Fibroblast of the aortic adventitia (primary cell): ENCODE results near the gene CDH24. TPM values are rescaled to one million over a fixed set of nuclear protein-coding genes. Genes with fewer than 3 reads are reported as not detected.

Source experiments
- DNase-seq: peaks from one replicate; pipeline ENCODE4 v3.0.0-alpha.2; 2010; ENCODE audit warnings: low read depth
- H3K4me3 ChIP-seq: 2 replicates; pipeline ENCODE4 v1.5.1; 2011; ENCODE audit warnings: low read depth, mild to moderate bottlenecking, control low read depth, low read length, moderate library complexity
- total RNA-seq: library from RNA; depleted of rRNA; stranded (reverse); fragments of >200 nt; gene quantifications from 2 replicates; pipeline ENCODE4 v1.2.3, GENCODE V29; 2012; ENCODE audit warnings: low replicate concordance
- TF ChIP-seq, protein P1 (sequence below): IDR thresholded peaks from 2 replicates; pipeline ENCODE4 v1.5.1; 2011; ENCODE audit warnings: mild to moderate bottlenecking, low read length, control low read depth, inconsistent platforms; ENCODE audit not compliant: insufficient read depth

CDH24 gene
- total RNA-seq, 1 donor: 3.7 TPM

DNA sequence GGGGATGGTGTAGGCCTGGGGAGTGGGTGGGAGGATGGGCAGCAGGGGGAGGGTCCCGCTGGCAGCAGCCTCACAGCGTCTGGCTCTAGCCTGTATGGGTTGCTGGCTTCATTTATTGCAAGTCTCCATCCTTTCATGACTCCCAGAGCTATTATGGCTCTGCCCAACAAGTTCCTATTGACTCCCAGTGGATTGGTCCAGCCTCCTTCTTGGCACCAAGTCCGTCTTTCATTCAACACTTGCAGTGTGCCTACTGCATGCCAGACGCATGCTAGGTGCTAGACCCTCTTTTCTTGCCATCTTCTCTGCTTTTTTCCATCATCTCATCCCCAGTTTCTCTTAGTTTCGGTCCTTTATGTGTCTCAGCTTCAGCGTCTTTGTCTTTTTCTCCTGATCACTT lies 14.2 kb downstream of the CDH24 start:
- DNase-seq: no peak
- H3K4me3 ChIP-seq: no peak overlapping the region
- TF ChIP-seq, protein P1, sequence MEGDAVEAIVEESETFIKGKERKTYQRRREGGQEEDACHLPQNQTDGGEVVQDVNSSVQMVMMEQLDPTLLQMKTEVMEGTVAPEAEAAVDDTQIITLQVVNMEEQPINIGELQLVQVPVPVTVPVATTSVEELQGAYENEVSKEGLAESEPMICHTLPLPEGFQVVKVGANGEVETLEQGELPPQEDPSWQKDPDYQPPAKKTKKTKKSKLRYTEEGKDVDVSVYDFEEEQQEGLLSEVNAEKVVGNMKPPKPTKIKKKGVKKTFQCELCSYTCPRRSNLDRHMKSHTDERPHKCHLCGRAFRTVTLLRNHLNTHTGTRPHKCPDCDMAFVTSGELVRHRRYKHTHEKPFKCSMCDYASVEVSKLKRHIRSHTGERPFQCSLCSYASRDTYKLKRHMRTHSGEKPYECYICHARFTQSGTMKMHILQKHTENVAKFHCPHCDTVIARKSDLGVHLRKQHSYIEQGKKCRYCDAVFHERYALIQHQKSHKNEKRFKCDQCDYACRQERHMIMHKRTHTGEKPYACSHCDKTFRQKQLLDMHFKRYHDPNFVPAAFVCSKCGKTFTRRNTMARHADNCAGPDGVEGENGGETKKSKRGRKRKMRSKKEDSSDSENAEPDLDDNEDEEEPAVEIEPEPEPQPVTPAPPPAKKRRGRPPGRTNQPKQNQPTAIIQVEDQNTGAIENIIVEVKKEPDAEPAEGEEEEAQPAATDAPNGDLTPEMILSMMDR: no peak

DNA sequence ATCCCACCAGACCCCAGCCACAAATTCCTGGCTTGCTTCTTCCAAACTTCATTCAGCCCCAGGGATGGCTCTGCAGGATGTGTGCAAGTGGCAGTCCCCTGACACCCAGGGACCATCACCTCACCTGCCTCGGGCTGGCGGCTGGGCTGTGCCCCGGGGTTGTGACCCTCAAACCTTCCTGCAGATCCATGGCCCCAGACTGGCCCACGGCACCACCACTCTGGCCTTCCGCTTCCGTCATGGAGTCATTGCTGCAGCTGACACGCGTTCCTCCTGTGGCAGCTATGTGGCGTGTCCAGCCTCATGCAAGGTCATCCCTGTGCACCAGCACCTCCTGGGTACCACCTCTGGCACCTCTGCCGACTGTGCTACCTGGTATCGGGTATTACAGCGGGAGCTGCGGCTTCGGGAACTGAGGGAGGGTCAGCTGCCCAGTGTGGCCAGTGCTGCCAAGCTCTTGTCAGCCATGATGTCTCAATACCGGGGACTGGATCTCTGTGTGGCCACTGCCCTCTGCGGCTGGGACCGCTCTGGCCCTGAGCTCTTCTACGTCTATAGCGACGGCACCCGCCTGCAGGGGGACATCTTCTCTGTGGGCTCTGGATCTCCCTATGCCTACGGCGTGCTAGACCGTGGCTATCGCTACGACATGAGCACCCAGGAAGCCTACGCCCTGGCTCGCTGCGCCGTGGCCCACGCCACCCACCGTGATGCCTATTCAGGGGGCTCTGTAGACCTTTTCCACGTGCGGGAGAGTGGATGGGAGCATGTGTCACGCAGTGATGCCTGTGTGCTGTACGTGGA lies 15.0 kb downstream of the CDH24 start, which contains the start of gene PSMB11:
PSMB11 (plus strand) TSS at position 51 of the 804 bp plus-strand sequence; CDS start at position 65, 14 bp downstream.
- DNase-seq: no peak
- TF ChIP-seq, protein P1: no peak
- no peak within 1 kb of the TSS for H3K4me3 ChIP-seq

DNA sequence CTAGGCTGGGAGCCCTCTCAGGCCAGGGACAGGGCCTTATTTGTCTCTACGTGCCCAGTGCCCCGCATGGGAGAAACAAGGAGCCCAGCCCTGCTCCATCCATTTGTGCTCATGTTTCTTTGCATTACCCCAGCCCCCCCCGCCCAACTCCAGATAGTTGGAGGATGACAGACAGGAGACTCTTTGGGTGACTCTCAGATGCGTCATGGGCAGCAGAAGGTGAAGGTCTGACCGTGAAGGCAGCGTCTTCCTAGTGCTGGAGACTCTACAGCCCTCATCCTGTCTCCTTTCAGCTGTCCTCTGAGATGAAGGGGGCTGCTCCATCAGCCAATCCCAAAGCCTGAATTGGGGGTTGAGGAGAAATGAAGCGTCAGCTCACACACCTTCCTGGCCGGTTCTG lies 15.6 kb downstream of the CDH24 start:
- H3K4me3 ChIP-seq: no peak overlapping the region
- no peak for DNase-seq
- TF ChIP-seq, protein P1: no peak

DNA sequence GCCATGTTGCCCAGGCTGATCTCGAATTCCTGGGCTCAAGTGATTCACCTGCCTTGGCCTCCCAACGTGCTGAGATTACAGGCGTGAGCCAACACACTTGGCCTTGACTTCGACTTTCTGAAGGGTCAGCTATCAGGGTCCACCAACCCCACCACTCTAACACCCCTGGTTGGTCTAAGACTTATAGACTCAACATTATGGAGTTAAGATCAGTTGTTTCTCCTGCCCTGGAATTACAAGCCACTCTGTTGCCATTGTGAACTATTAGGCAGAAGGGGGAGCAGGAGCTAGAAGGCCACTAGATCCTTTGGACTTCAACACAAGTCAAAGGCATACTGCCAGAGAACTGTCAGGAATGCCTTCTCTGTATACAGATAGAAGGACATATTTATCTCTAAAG lies 17.2 kb downstream of the CDH24 start:
- TF ChIP-seq, protein P1: no peak
- DNase-seq: no peak
- H3K4me3 ChIP-seq: no peak overlapping the region

DNA sequence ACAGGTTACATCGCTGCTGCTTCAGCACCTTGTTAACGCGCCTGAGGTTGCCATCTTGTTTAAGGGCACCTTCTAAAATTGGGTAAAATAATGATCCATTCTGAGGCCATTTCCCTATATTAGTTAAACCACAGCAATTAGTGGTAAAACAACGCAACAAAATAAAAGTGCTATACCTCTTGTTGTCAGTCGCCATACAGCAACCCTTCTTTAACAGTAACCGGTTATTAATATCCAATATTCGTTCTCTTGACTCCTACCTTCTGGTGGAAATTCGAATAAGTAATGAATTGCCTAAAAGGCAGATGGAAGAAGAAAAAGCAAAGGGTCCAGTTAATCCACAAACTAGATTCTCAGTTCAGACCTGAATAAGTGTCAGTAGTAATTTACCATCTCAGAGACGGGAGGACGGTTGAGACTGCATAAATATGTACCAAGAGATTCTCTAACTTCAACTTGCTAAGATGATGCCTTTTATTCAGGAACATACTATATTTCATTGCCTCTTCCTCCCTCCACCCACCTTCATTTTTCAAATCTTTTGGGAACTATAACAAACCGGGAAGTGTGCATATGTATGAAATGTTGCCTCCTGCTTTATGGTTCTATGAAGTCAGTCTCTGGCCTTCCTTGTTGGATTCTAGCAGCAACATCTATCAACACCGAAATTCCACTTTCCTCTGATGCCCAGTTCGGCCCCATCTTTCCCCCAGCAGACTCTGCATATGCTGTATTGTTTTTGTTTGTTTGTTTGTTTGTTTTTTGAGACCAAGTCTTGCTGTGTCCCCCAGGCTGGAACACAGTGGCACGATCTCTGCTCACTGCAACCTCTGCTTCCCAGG lies 21.8 kb downstream of the CDH24 start:
- no peak for DNase-seq
- TF ChIP-seq, protein P1: no peak
- H3K4me3 ChIP-seq: peak overlapping the region; percentile 94

DNA sequence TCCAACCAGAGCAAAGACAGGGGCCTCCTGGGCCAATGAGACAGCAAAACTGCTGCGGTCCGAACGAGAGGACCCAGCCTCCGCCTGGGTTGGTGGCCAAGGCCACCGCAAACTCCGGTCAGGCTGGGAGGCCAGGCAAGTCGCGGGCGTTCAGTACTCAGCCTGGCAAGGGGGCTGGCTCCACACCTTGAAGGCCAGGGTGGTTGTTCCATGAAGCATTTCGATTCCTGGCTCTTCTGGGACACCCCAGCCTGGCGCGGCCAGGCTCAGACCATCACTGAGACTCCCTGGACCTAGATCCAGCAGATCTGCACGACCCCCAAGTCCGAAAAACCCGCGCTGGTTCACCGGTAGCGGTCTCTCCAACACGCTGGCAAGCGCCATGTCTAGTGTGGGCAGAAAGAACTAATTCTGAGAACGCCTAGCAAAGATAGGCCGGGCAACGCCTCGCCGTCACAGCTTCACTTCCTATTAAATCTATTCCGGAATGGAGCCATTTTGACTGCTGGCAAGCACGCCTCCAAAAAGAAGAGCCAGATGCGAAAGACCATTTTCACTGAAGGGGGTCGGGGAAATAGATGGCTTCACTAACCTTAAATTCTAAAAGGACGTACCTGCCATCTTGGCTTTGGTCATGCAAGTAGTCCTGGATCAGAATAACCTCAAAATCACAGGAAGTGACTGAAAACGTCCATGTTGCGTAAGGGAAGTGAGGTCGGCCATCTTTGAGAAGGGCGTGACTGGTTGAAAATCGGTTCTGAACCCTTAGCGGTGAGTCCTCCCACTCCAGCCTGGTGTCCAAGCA lies 22.6 kb downstream of the CDH24 start, which contains the start of gene PSMB5:
PSMB5 (minus strand) TSS at position 403 of the 805 bp plus-strand sequence; CDS start at position 384, 19 bp downstream.
- peak; percentile 96 for DNase-seq
- TF ChIP-seq, protein P1: peak; percentile 24
- peak within 1 kb of the TSS; percentile 94 for H3K4me3 ChIP-seq
